Keratinocyte (primary cell): Measurements from ENCODE around the gene CNGA1. TPM values are rescaled to one million over a fixed set of nuclear protein-coding genes. Genes with fewer than 3 reads are reported as not detected.

Source experiments
- DNase-seq: peaks from one replicate; pipeline ENCODE4 v3.0.0-alpha.2; 2011; ENCODE audit warnings: low read depth, missing footprints, low spot score
- FAIRE-seq: peaks from 2 replicates; lab custom pipeline; 2011; peaks lifted over from hg19 to GRCh38; lab: Jason Lieb, UNC
- H2AFZ ChIP-seq: 2 replicates; pipeline ENCODE4 v1.6.0; 2012; ENCODE audit warnings: low read length, control low read depth, inconsistent platforms; ENCODE audit not compliant: control insufficient read depth
- H3K27ac ChIP-seq: 2 replicates; pipeline ENCODE4 v1.5.1; 2011; ENCODE audit warnings: low read length; ENCODE audit not compliant: control insufficient read depth, insufficient read depth
- H3K27me3 ChIP-seq: 3 replicates; pipeline ENCODE4 v1.6.0; 2011; ENCODE audit warnings: low read length; ENCODE audit not compliant: control insufficient read depth, insufficient read depth; ENCODE audit errors: extremely low read depth
- H3K36me3 ChIP-seq, 2 experiments: 2 replicates in 1 of 2; 3 replicates in 1 of 2; pipeline ENCODE4 v1.5.1; 2011; ENCODE audit warnings: low read length in 2 of 2, mild to moderate bottlenecking in 1 of 2; ENCODE audit not compliant: control insufficient read depth in 2 of 2, insufficient read depth in 2 of 2; ENCODE audit errors: extremely low read depth in 1 of 2
- H3K4me1 ChIP-seq: 3 replicates; pipeline ENCODE4 v1.5.1; 2011; ENCODE audit warnings: low read length; ENCODE audit not compliant: control insufficient read depth, insufficient read depth; ENCODE audit errors: extremely low read depth
- H3K4me2 ChIP-seq: 3 replicates; pipeline ENCODE4 v1.6.0; 2011; ENCODE audit warnings: low read depth, low read length; ENCODE audit not compliant: control insufficient read depth, insufficient read depth; ENCODE audit errors: extremely low read depth
- H3K4me3 ChIP-seq, 3 experiments: fragments of 200-600 bp in 1 of 3; sonication (generic) in 1 of 3; 2 replicates in 2 of 3; 3 replicates in 1 of 3; pipeline ENCODE4 v1.5.1; 2011 to 2016; ENCODE audit warnings: low read length in 3 of 3, mild to moderate bottlenecking in 3 of 3, control low read depth in 2 of 3, inconsistent platforms in 1 of 3, low read depth in 1 of 3, mixed read lengths in 1 of 3, mixed run types in 1 of 3, moderate library complexity in 1 of 3; ENCODE audit not compliant: control insufficient read depth in 2 of 3, insufficient read depth in 2 of 3; ENCODE audit errors: extremely low read depth in 1 of 3
- H3K79me2 ChIP-seq: 2 replicates; pipeline ENCODE4 v1.6.0; 2012; ENCODE audit warnings: low read length; ENCODE audit not compliant: control insufficient read depth, insufficient read depth
- H3K9ac ChIP-seq: 3 replicates; pipeline ENCODE4 v1.6.0; 2011; ENCODE audit warnings: low read length; ENCODE audit not compliant: control insufficient read depth, insufficient read depth; ENCODE audit errors: extremely low read depth
- H3K9me1 ChIP-seq: 3 replicates; pipeline ENCODE4 v1.6.0; 2011; ENCODE audit warnings: low read length; ENCODE audit not compliant: control insufficient read depth, insufficient read depth; ENCODE audit errors: extremely low read depth
- H3K9me3 ChIP-seq: 2 replicates; pipeline ENCODE4 v1.5.1; 2012; ENCODE audit warnings: low read depth, low read length; ENCODE audit not compliant: control insufficient read depth
- H4K20me1 ChIP-seq: 3 replicates; pipeline ENCODE4 v1.6.0; 2011; ENCODE audit warnings: low read length; ENCODE audit not compliant: control insufficient read depth, insufficient read depth; ENCODE audit errors: extremely low read depth
- CTCF ChIP-seq, 3 experiments: IDR thresholded peaks in 1 of 3; conservative IDR thresholded peaks in 1 of 3; optimal IDR thresholded peaks in 1 of 3; 2 replicates in 2 of 3; 3 replicates in 1 of 3; pipeline versions ENCODE3 to v1.5.1; 2011; ENCODE audit warnings: low read length in 3 of 3, mild to moderate bottlenecking in 3 of 3, moderate library complexity in 2 of 3, control low read depth in 1 of 3, inconsistent platforms in 1 of 3; ENCODE audit not compliant: insufficient read depth in 2 of 3; ENCODE audit errors: extremely low read depth in 1 of 3
- EZH2 ChIP-seq: IDR thresholded peaks from one replicate; pipeline ENCODE4 v1.6.1; 2012; ENCODE audit warnings: inconsistent platforms, mild to moderate bottlenecking, low read length, moderate library complexity
- dilution Hi-C: fragments of 300-500 bp; cut with MboI; formaldehyde crosslinking; loops from one replicate; pipeline ENCODE4 v1.7.0; 2020; ENCODE audit warnings: low sequenced_read_pairs; ENCODE audit not compliant: extremely low pct_ligation_motif_present
- polyA plus RNA-seq, 5 experiments: library from polyadenylated mRNA; depleted of rRNA in 3 of 5; stranded (reverse) in 3 of 5; stranded (forward) in 1 of 5; unstranded in 1 of 5; fragments of >200 nt; gene quantifications; 1 replicate in 1 of 5; 2 replicates in 3 of 5; 3 replicates in 1 of 5; pipeline versions ENCODE4 v1.2.1 to v1.2.3, GENCODE V29; 2011 to 2012; ENCODE audit warnings: missing spikeins in 2 of 5, low read depth in 1 of 5, low replicate concordance in 1 of 5

CNGA1 gene
- polyA plus RNA-seq, 1 donor (not counting 4 experiments of a cell fraction or from before 2014, with no cell fraction given) = 0.58 TPM

- H3K79me2 ChIP-seq = peaks cover 46% of the 10 kb centered on the region
- FAIRE-seq = peak; percentile 49
- H3K4me1 ChIP-seq = peaks cover 15% of the 10 kb centered on the region
- H3K9ac ChIP-seq = no peak overlapping the region
- TF ChIP-seq EZH2 (no peak), CTCF (optimal IDR thresholded peaks at IDR 0.05 in 1 of 3, IDR thresholded peaks at IDR 0.05 in 1 of 3, conservative IDR thresholded peaks at IDR 0.05 in 1 of 3; ENCODE audit: extremely low read depth in 1 of 3, insufficient read depth in 2 of 3, low read length in 3 of 3) (no peak)
- no peaks in the 10 kb centered on the region for H3K9me3 ChIP-seq
- H3K27ac ChIP-seq = no peak overlapping the region
- no peaks in the 10 kb centered on the region for H3K27me3 ChIP-seq
- DNase-seq = no peak
- no peak overlapping the region for H3K4me2 ChIP-seq
- H3K9me1 ChIP-seq = no peaks in the 10 kb centered on the region
- H4K20me1 ChIP-seq = no peaks in the 10 kb centered on the region
- H2AFZ ChIP-seq = no peak overlapping the region
- no peak overlapping the region for H3K4me3 ChIP-seq
- H3K36me3 ChIP-seq = peaks cover 6 to 13% of the 10 kb centered on the region in 2 experiments
- dilution Hi-C loops = no loop called here
Observed at GRCh38 chr4:48022192-48022799, 5.8 kb upstream of the CNGA1 start.

- Histone ChIP-seq H3K9ac (no peak overlapping the region), H3K4me2 (no peak overlapping the region), H3K9me3 (no peaks in the 10 kb centered on the region), H2AFZ (no peak overlapping the region), H3K9me1 (no peaks in the 10 kb centered on the region), H3K27me3 (no peaks in the 10 kb centered on the region), H3K79me2 (peaks cover 46% of the 10 kb centered on the region), H3K4me3 (no peak overlapping the region), H3K36me3 (peaks cover 6 to 13% of the 10 kb centered on the region in 2 experiments), H3K4me1 (peaks cover 16% of the 10 kb centered on the region), H4K20me1 (no peaks in the 10 kb centered on the region), H3K27ac (no peak overlapping the region)
- TF ChIP-seq EZH2 (no peak), CTCF (optimal IDR thresholded peaks at IDR 0.05 in 1 of 3, IDR thresholded peaks at IDR 0.05 in 1 of 3, conservative IDR thresholded peaks at IDR 0.05 in 1 of 3; ENCODE audit: extremely low read depth in 1 of 3, insufficient read depth in 2 of 3, low read length in 3 of 3) (no peak)
- FAIRE-seq = no peak
- dilution Hi-C loops = no loop called here
- no peak for DNase-seq
Observed at GRCh38 chr4:48021100-48021499, 4.6 kb upstream of the CNGA1 start.
